Breast epithelium (tissue), 3 donors: ENCODE results near the gene KRTAP2-2.

ENCODE experiments used
- CTCF ChIP-seq, 3 donors: fragments of 450-650 bp; IDR thresholded peaks; one replicate each; pipeline ENCODE4 v1.5.1; 2016 to 2017; ENCODE audit warnings: antibody characterized with exemption in 3 of 3, mild to moderate bottlenecking in 3 of 3, moderate library complexity in 3 of 3
- POLR2A ChIP-seq: fragments of 450-650 bp; IDR thresholded peaks from one replicate; pipeline ENCODE4 v1.6.1; 2016; ENCODE audit warnings: antibody characterized with exemption, mild to moderate bottlenecking, moderate library complexity

- no peak for TF ChIP-seq POLR2A
- TF ChIP-seq CTCF (IDR thresholded peaks at IDR 0.05) = no peak
These were observed 21.8 kb upstream of the KRTAP2-2 start for GRCh38 chr17:41076788-41077187.
